Fibroblast of pulmonary artery (primary cell): ENCODE data around the gene ZNF142.
"Not testable (repeated sequence)": the region's sequence is repeated elsewhere in the genome, so short reads cannot be mapped to it uniquely, and the experiment has no call there.

Experiments
- DNase-seq: peaks from one replicate; pipeline ENCODE4 v3.0.0-alpha.2; 2010; ENCODE audit warnings: low read depth
- H3K4me3 ChIP-seq: replicated peaks from 2 replicates; pipeline ENCODE4 v1.5.1; 2011; ENCODE audit warnings: low read depth, mild to moderate bottlenecking, control low read depth, low read length, moderate library complexity
- TF ChIP-seq, protein P1 (sequence below): IDR thresholded peaks from 2 replicates; pipeline ENCODE4 v1.5.1; 2011; ENCODE audit warnings: mild to moderate bottlenecking, control low read depth, low read length, inconsistent platforms; ENCODE audit errors: missing control alignments

The ZNF142 gene

DNA sequence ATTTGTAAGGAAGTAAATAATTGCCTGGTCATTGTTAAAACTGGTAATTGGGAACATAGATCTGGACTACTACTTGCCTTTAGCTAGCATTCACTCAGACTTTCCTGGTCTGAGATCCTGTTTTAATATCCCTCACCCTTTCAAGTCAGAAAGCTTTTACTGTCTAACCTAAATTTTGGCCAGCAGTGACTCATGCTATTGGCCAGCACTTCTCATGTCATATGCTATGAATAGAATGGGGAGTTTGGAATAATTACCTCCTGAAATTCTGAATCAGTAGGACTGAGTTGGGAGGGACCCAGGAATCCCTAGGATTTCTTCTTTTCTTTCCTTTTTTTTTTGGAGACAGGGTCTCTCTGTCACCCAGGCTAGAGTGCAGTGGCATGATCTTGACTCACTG lies 31.8 kb upstream of the ZNF142 start:
- no peak overlapping the region for H3K4me3 ChIP-seq
- peak; percentile 28 for DNase-seq
- TF ChIP-seq, protein P1, sequence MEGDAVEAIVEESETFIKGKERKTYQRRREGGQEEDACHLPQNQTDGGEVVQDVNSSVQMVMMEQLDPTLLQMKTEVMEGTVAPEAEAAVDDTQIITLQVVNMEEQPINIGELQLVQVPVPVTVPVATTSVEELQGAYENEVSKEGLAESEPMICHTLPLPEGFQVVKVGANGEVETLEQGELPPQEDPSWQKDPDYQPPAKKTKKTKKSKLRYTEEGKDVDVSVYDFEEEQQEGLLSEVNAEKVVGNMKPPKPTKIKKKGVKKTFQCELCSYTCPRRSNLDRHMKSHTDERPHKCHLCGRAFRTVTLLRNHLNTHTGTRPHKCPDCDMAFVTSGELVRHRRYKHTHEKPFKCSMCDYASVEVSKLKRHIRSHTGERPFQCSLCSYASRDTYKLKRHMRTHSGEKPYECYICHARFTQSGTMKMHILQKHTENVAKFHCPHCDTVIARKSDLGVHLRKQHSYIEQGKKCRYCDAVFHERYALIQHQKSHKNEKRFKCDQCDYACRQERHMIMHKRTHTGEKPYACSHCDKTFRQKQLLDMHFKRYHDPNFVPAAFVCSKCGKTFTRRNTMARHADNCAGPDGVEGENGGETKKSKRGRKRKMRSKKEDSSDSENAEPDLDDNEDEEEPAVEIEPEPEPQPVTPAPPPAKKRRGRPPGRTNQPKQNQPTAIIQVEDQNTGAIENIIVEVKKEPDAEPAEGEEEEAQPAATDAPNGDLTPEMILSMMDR = no peak

DNA sequence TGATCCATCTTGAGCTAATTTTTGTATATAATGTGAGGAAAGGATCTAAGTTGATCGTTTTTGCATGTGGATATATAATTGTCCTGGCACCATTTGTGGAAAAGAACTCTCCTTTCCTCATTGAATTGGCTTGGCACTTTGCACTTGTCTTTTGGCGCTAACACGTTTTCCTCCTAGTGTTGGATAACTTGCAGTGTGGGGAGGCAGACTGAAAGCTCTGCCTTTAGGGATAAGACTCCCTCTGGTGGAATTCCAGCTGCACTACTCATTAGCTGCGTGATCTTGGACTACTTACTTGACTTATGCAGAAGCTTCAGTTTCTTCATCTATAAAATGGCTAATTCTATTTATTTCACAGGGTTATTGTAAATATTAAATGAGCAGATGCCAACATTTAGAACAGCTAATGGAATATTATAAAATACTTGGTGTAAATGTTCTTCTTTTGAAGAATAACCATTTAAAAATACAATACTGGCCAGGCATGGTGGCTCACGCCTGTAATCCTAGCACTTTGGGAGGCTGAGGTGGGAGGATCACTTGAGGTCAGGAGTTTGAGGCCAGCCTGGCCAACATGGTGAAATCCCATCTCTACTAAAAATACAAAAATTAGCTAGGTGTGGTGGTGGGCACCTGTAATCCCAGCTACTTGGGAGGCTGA lies 28.1 kb upstream of the ZNF142 start:
- TF ChIP-seq, protein P1 = peak; percentile 96
- H3K4me3 ChIP-seq = not testable (repeated sequence)
- peak; percentile 88 for DNase-seq

DNA sequence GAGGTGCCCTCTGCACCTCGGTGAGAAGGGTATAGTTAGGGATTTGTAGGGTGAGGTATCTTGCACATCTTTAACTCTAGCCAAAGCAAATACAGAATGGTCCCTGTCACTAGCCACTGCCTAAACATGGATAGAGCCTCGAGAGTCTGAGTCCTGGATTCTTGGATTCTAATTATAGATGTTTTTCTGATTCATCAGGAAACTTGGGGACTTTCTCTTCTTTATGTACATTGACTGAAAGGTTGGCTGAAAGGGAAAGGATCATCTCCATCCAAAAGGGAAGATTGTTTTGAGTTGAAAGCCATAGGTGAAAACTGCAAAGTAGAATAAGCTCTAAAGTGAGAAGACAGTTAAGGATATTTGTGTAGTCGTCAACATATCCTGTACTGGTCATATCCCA lies 20.6 kb upstream of the ZNF142 start:
- no peak for DNase-seq

DNA sequence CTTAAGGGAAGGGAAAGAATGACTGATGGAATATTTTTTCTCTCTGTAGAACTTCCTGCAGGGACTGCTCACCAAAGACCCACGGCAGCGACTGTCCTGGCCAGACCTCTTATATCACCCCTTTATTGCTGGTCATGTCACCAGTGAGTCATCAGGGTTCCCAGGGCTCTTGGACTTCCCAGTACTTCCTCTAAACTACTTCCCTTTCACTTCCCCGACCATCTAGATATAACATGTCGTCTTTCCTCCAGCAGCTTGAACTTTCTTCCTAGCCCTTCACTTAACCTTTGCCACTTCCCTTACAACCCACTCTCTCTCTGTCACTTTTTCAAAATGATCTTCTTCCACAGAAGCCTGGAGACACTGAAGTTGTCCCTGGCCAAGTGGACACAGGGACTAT lies 19.7 kb upstream of the ZNF142 start:
- H3K4me3 ChIP-seq = no peak overlapping the region
- TF ChIP-seq, protein P1 = no peak
- DNase-seq = no peak

More for the DNA sequence above, 20.6 kb upstream of the ZNF142 start:
- no peak overlapping the region for H3K4me3 ChIP-seq
- TF ChIP-seq, protein P1 = no peak

DNA sequence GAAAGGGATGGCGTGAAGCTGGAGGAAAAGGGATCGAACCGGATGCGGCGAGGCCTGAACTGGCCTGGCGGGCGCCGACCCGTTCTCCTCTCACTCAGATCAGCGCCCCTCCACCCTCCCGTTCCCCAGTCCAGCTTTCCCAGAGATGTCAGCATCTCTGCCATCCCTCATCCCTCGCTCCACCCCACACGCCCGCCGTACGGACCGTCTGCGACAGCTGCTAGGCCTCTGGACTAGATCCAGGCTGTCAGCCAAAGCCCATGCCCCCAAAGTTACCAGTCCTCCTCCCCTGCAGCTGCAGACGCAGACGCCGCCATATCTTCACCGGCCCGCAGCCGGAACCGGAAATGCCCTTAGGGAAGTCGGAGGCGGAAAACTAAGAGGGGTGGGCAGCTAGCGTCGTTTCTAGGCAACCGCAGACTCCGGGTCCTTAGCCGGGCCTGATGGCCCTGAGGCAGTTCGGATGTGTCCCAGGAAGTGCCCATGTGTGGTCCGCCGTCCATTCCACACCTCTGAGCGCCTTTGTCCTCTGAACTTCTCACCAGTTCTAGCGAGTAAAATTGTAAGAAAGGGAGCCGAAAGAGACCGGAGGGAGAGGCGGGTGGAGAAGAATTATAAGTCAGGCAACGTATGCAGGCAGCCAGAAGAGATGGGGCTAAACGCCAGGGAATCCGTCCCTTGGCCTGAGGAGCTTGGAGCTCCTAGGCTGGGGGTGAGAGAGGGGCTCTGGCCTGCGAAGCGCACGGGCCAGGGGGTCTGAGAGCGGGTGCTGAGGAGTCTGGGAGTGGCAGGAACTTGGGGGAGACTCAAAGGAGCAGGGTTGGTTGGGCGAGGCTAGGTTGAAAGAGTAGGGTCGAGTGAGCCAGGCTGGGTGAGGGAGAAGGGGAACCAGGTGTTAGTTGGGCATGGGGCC lies 12.5 kb upstream of the ZNF142 start, which contains the start of the genes RNF25 and STK36:
Gene RNF25, minus strand, starts transcription at position 349 of the 913 bp plus-strand sequence. Its CDS starts 32 bp downstream, at position 317.
Gene STK36, plus strand, starts transcription at position 433 of the 913 bp plus-strand sequence. CDS start 744 bp downstream, outside the sequence.
- DNase-seq = peak; percentile 92
- H3K4me3 ChIP-seq = peak within 1 kb of the TSS; percentile 86
- TF ChIP-seq, protein P1 = no peak

DNA sequence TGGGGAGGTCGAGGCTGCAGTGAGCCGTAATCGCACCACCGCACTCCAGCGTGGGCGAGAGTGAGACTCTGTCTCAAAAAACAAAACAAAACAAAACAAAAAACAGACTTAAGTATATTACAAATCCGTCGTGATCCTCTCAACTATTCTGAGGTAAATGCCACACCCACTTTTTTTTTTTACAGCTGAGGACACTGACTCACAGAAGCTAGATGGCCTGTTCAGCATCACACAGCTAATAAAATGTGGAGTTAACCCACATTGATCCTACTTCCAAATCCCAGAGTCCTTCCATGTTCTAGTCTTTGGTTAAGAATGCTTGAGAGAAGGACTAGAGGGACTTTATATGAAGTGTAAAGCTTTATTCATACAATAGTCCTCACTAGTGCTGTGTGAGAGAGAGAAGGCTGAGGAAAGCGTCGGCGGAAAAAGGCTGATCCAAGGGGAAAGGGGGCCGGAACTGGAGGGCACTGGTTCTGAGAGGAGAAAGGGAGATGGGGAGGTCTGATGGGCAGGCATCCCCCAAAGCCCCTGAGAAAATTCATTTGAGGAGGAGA lies 11.8 kb upstream of the ZNF142 start:
- H3K4me3 ChIP-seq = peak overlapping the region; percentile 86
- DNase-seq = peak; percentile 15

More for the DNA sequence above, 11.8 kb upstream of the ZNF142 start:
- TF ChIP-seq, protein P1 = no peak
